Neural progenitor cell (in vitro differentiated cells): ENCODE results near the gene PES1. TPM values are rescaled to one million over a fixed set of nuclear protein-coding genes. Genes with fewer than 3 reads are reported as not detected.
A peak's percentile ranks its signal among the peaks of the same experiment; 100 is the strongest.

Experiments
- DNase-seq: peaks from one replicate; pipeline ENCODE4 v3.0.0-alpha.2; 2016; ENCODE audit warnings: low spot score
- H2AFZ ChIP-seq: fragments of 200-600 bp; sonication (generic); replicated peaks from 2 replicates; pipeline ENCODE4 v1.6.1; 2016; ENCODE audit warnings: antibody characterized with exemption
- H3F3A ChIP-seq: fragments of 200-600 bp; sonication (generic); 2 replicates; pipeline ENCODE4 v1.6.1; 2016; ENCODE audit warnings: antibody characterized with exemption, low read depth
- H3K27ac ChIP-seq: fragments of 200-600 bp; sonication (generic); 2 replicates; pipeline ENCODE4 v1.5.1; 2016; ENCODE audit warnings: mild to moderate bottlenecking
- H3K27me3 ChIP-seq: fragments of 200-600 bp; sonication (generic); 2 replicates; pipeline ENCODE4 v1.6.1; 2016; ENCODE audit warnings: mild to moderate bottlenecking, moderate library complexity
- H3K36me3 ChIP-seq: fragments of 200-600 bp; sonication (generic); 2 replicates; pipeline ENCODE4 v1.5.1; 2016
- H3K4me1 ChIP-seq: fragments of 200-600 bp; sonication (generic); 2 replicates; pipeline ENCODE4 v1.6.1; 2016; ENCODE audit warnings: mixed run types
- H3K4me2 ChIP-seq: fragments of 200-600 bp; sonication (generic); 2 replicates; pipeline ENCODE4 v1.6.1; 2016
- H3K4me3 ChIP-seq: fragments of 200-600 bp; sonication (generic); 2 replicates; pipeline ENCODE4 v1.5.1; 2016
- H3K79me2 ChIP-seq: fragments of 200-600 bp; sonication (generic); 2 replicates; pipeline ENCODE4 v1.6.1; 2016; ENCODE audit warnings: low read depth
- H3K9ac ChIP-seq: fragments of 200-600 bp; sonication (generic); 2 replicates; pipeline ENCODE4 v1.6.1; 2016
- H3K9me3 ChIP-seq: fragments of 200-600 bp; sonication (generic); 2 replicates; pipeline ENCODE4 v1.5.1; 2016; ENCODE audit warnings: low read depth
- H4K20me1 ChIP-seq: fragments of 200-600 bp; sonication (generic); 2 replicates; pipeline ENCODE4 v1.6.1; 2016; ENCODE audit warnings: low read depth
- H3K27ac Mint-ChIP-seq: 3 replicates; pipeline ENCODE4 v1.8.0; 2021; ENCODE audit warnings: mixed read lengths
- H3K27me3 Mint-ChIP-seq: 2 replicates; pipeline ENCODE4 v1.8.0; 2022; ENCODE audit warnings: low read depth, mild to moderate bottlenecking, inconsistent platforms, moderate library complexity, mixed read lengths; ENCODE audit not compliant: insufficient read depth
- H3K36me3 Mint-ChIP-seq: 3 replicates; pipeline ENCODE4 v1.8.0; 2021; ENCODE audit warnings: mixed read lengths
- H3K4me1 Mint-ChIP-seq: 3 replicates; pipeline ENCODE4 v1.8.0; 2021; ENCODE audit warnings: mixed read lengths
- H3K4me3 Mint-ChIP-seq: 3 replicates; pipeline ENCODE4 v1.8.0; 2021; ENCODE audit warnings: mild to moderate bottlenecking, moderate library complexity, mixed read lengths
- H3K9me3 Mint-ChIP-seq: 3 replicates; pipeline ENCODE4 v1.8.0; 2020; ENCODE audit warnings: mixed read lengths
- CTCF ChIP-seq: fragments of 200-600 bp; sonication (generic); IDR thresholded peaks from 2 replicates; pipeline ENCODE4 v1.5.1; 2017; ENCODE audit warnings: antibody characterized with exemption, mild to moderate bottlenecking
- EZH2 ChIP-seq: fragments of 200-600 bp; sonication (generic); IDR thresholded peaks from 2 replicates; pipeline ENCODE4 v1.6.1; 2017; ENCODE audit warnings: antibody characterized with exemption, mild to moderate bottlenecking, moderate library complexity
- EZH2phosphoT487 ChIP-seq: fragments of 200-600 bp; sonication (generic); IDR thresholded peaks from 2 replicates; pipeline ENCODE4 v1.6.1; 2017; ENCODE audit warnings: antibody characterized with exemption
- total RNA-seq: library from RNA; depleted of rRNA; stranded (reverse); fragments of >200 nt; gene quantifications from 2 replicates; pipeline ENCODE4 v1.2.3, GENCODE V29; 2015; ENCODE audit warnings: low replicate concordance

The PES1 gene
- total RNA-seq, 1 donor from 2014 or later: 30.2 TPM

DNA sequence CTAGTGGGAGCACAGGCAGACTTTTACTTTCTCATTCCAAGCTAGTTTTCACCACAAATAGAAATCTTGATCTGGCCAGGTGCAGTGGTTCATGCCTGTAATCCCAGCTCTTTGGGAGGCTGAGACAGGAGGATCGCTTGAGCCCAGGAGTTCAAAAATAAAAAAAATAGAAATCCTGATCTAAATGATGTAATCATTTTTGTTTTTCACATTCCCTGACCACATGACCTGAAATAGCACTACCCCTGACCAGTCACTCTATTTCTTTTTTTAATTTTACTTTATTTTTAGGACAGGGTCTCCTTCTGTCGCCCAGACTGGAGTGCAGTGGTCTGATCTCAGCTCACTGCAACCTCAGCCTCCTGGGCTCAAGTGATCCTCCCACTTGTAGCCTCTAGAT is 13.0 kb upstream of the PES1 start:
- peaks cover 30% of the 10 kb centered on the region for H3K4me1 ChIP-seq
- Mint-ChIP-seq H3K9me3 (no peaks in the 10 kb centered on the region), H3K4me3 (no peak overlapping the region), H3K36me3 (no peaks in the 10 kb centered on the region), H3K27me3 (peaks cover 12% of the 10 kb centered on the region), H3K27ac (peak overlapping the region; percentile 53), H3K4me1 (peaks cover 52% of the 10 kb centered on the region)
- H3K9me3 ChIP-seq: no peaks in the 10 kb centered on the region
- peaks cover 22% of the 10 kb centered on the region for H3K79me2 ChIP-seq
- H3K4me2 ChIP-seq: no peak overlapping the region
- H3F3A ChIP-seq: peaks cover 23% of the 10 kb centered on the region
- H3K36me3 ChIP-seq: no peaks in the 10 kb centered on the region
- no peaks in the 10 kb centered on the region for H3K27me3 ChIP-seq
- H3K4me3 ChIP-seq: no peak overlapping the region
- DNase-seq: no peak
- H3K27ac ChIP-seq: no peak overlapping the region
- H4K20me1 ChIP-seq: no peaks in the 10 kb centered on the region
- no peak overlapping the region for H2AFZ ChIP-seq
- no peak overlapping the region for H3K9ac ChIP-seq
- TF ChIP-seq CTCF: no peak
- TF ChIP-seq EZH2phosphoT487: no peak
- no peak for TF ChIP-seq EZH2

- H3K9me3 Mint-ChIP-seq: no peaks in the 10 kb centered on the region
- H3K27me3 ChIP-seq: no peaks in the 10 kb centered on the region
- H4K20me1 ChIP-seq: no peaks in the 10 kb centered on the region
- no peak overlapping the region for H3K4me3 Mint-ChIP-seq
- peaks cover 14% of the 10 kb centered on the region for H3K79me2 ChIP-seq
- H3K4me1 ChIP-seq: peaks cover 23% of the 10 kb centered on the region
- H3K9ac ChIP-seq: no peak overlapping the region
- H2AFZ ChIP-seq: no peak overlapping the region
- no peak overlapping the region for H3K4me2 ChIP-seq
- H3K27ac ChIP-seq: no peak overlapping the region
- TF ChIP-seq CTCF: no peak
- TF ChIP-seq EZH2phosphoT487: no peak
- no peak overlapping the region for H3K4me3 ChIP-seq
- no peak for DNase-seq
- no peaks in the 10 kb centered on the region for H3K36me3 ChIP-seq
- no peaks in the 10 kb centered on the region for H3K36me3 Mint-ChIP-seq
- peaks cover 23% of the 10 kb centered on the region for H3F3A ChIP-seq
- no peaks in the 10 kb centered on the region for H3K9me3 ChIP-seq
- H3K27me3 Mint-ChIP-seq: peaks cover 9% of the 10 kb centered on the region
- peaks cover 43% of the 10 kb centered on the region for H3K4me1 Mint-ChIP-seq
- H3K27ac Mint-ChIP-seq: no peak overlapping the region
Measured at GRCh38 chr22:30603801-30604200, 12.1 kb upstream of the PES1 start.

DNA sequence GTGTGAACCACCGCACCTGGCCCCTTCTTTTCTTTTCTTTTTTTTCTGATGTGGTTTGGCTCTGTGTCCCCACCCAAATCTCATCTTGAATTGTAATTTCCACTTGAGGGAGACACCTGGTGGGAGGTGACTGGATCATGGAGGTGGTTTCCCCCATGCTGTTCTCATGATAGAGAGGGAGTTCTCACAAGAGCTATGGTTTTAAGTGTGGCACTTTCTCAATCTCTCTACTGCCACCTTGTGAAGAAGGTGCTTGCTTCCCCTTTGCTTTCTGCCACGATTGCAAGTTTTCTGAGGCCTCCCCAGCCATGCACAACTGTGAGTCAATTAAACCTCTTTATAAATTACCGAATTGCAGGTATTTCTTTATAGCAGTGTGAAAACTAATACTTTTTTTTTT is 10.3 kb upstream of the PES1 start:
- H3K27me3 Mint-ChIP-seq: peaks cover 7% of the 10 kb centered on the region
- peak; percentile 42 for DNase-seq
- H3K4me2 ChIP-seq: no peak overlapping the region
- peaks cover 9% of the 10 kb centered on the region for H3K4me1 ChIP-seq
- H3K27me3 ChIP-seq: no peaks in the 10 kb centered on the region
- H3K9ac ChIP-seq: no peak overlapping the region
- no peaks in the 10 kb centered on the region for H3K9me3 ChIP-seq
- H3K36me3 ChIP-seq: no peaks in the 10 kb centered on the region
- no peak overlapping the region for H2AFZ ChIP-seq
- no peak overlapping the region for H3K27ac Mint-ChIP-seq
- H4K20me1 ChIP-seq: no peaks in the 10 kb centered on the region
- H3K4me3 ChIP-seq: no peak overlapping the region
- peaks cover 26% of the 10 kb centered on the region for H3K4me1 Mint-ChIP-seq
- H3K9me3 Mint-ChIP-seq: no peaks in the 10 kb centered on the region
- H3F3A ChIP-seq: peaks cover 14% of the 10 kb centered on the region
- no peaks in the 10 kb centered on the region for H3K79me2 ChIP-seq
- no peak overlapping the region for H3K27ac ChIP-seq
- H3K4me3 Mint-ChIP-seq: no peak overlapping the region
- H3K36me3 Mint-ChIP-seq: no peaks in the 10 kb centered on the region
- TF ChIP-seq CTCF (peak; percentile 51), EZH2phosphoT487 (no peak)

- H3K4me3 ChIP-seq: no peak overlapping the region
- H3K36me3 Mint-ChIP-seq: no peaks in the 10 kb centered on the region
- H3K4me1 Mint-ChIP-seq: peaks cover 22% of the 10 kb centered on the region
- H3F3A ChIP-seq: peaks cover 9% of the 10 kb centered on the region
- H4K20me1 ChIP-seq: no peaks in the 10 kb centered on the region
- no peaks in the 10 kb centered on the region for H3K9me3 ChIP-seq
- no peaks in the 10 kb centered on the region for H3K9me3 Mint-ChIP-seq
- DNase-seq: no peak
- no peak overlapping the region for H3K27ac ChIP-seq
- H3K4me1 ChIP-seq: peaks cover 9% of the 10 kb centered on the region
- TF ChIP-seq EZH2 (no peak), CTCF (no peak), EZH2phosphoT487 (no peak)
- H2AFZ ChIP-seq: no peak overlapping the region
- H3K4me2 ChIP-seq: no peak overlapping the region
- H3K27me3 ChIP-seq: no peaks in the 10 kb centered on the region
- no peaks in the 10 kb centered on the region for H3K79me2 ChIP-seq
- no peak overlapping the region for H3K4me3 Mint-ChIP-seq
- H3K27ac Mint-ChIP-seq: no peak overlapping the region
- no peaks in the 10 kb centered on the region for H3K36me3 ChIP-seq
- H3K27me3 Mint-ChIP-seq: peaks cover 7% of the 10 kb centered on the region
- H3K9ac ChIP-seq: no peak overlapping the region
Measured at GRCh38 chr22:30601464-30601863, 9.8 kb upstream of the PES1 start.
